ENCODE results near the gene IRF2BPL.

GRCh38 chr14:77027538-77028383 is 747 bp downstream of the IRF2BPL start:
- no peak for TF ChIP-seq CTCF (IDR thresholded peaks at IDR 0.05)
- TF ChIP-seq POLR2A (IDR thresholded peaks at IDR 0.05): no peak
